ENCODE measurements around the gene FGD2. TPM values are rescaled to one million over a fixed set of nuclear protein-coding genes. Genes with fewer than 3 reads are reported as not detected.

FGD2 gene
- total and polyA plus RNA-seq, 2 experiments from 2014 or later = 0.13 to 0.14 TPM

DNA sequence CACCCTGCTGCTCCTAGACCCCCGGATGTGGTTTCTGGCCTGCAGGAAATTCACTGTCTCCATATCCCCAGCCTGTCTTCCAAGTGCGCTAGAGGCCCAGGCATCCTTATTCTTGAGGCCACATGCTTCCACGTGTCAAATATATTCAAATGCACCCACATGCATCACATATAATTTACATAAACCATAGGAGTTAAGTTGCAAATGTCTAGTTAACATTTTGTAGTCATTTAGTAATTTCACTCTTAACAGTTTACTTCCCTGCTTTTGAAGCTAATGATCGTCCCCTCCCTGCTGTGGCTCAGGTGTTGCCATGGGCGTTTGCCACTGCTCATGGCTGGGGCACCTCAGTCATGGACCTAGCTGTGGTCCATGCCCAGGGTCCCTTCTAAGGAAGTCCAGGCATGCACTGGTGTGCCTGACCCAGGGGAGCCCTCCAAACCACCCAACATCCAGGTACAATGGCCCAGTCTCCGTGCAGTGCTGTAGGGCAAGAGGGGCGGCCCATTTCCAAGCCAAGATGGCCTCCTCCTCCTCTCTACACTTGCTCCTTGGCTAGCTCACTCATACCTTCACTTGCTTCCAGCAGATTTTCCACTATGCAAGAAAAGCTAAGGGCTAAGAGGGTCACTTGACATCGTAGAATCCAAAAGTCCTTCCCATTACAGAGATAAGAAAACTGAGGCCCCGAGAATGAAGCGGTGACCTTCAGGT is 42.4 kb downstream of the FGD2 start:
- H3K36me3 ChIP-seq (ENCODE audit: insufficient read depth) = no peaks in the 10 kb centered on the region; the same call in 1 of the 2 replicates
- no peak for DNase-seq (ENCODE audit: low spot score)
- H3K9me2 ChIP-seq (ENCODE audit: insufficient read depth) = no peaks in the 10 kb centered on the region
- Mint-ChIP-seq H3K36me3 (ENCODE audit: low read depth) (no peaks in the 10 kb centered on the region; the same call in 2 of the 3 replicates), H3K27ac (no peak overlapping the region), H3K4me3 (no peak overlapping the region), H3K27me3 (ENCODE audit: insufficient read depth, low read depth, poor library complexity) (peaks cover 1% of the 10 kb centered on the region), H3K9me3 (no peaks in the 10 kb centered on the region; the same call in 2 of the 3 replicates), H3K4me1 (peaks cover 13% of the 10 kb centered on the region)
- no peaks in the 10 kb centered on the region for H3K79me2 ChIP-seq (replicated peaks; ENCODE audit: insufficient read depth)
- peaks cover 15% of the 10 kb centered on the region; the same call in 1 of the 2 replicates for H3F3A ChIP-seq (replicated peaks; ENCODE audit: low read depth)
- H3K4me3 ChIP-seq = no peak overlapping the region
- H3K4me1 ChIP-seq (ENCODE audit: insufficient read depth) = 0 out of 2 replicates have a peak, but pooled peaks cover 9% of the 10 kb centered on the region
- H4K20me1 ChIP-seq (replicated peaks; ENCODE audit: insufficient read depth) = no peaks in the 10 kb centered on the region
- H3K27ac ChIP-seq (ENCODE audit: low read depth) = no peak overlapping the region
- TF ChIP-seq, protein P1, sequence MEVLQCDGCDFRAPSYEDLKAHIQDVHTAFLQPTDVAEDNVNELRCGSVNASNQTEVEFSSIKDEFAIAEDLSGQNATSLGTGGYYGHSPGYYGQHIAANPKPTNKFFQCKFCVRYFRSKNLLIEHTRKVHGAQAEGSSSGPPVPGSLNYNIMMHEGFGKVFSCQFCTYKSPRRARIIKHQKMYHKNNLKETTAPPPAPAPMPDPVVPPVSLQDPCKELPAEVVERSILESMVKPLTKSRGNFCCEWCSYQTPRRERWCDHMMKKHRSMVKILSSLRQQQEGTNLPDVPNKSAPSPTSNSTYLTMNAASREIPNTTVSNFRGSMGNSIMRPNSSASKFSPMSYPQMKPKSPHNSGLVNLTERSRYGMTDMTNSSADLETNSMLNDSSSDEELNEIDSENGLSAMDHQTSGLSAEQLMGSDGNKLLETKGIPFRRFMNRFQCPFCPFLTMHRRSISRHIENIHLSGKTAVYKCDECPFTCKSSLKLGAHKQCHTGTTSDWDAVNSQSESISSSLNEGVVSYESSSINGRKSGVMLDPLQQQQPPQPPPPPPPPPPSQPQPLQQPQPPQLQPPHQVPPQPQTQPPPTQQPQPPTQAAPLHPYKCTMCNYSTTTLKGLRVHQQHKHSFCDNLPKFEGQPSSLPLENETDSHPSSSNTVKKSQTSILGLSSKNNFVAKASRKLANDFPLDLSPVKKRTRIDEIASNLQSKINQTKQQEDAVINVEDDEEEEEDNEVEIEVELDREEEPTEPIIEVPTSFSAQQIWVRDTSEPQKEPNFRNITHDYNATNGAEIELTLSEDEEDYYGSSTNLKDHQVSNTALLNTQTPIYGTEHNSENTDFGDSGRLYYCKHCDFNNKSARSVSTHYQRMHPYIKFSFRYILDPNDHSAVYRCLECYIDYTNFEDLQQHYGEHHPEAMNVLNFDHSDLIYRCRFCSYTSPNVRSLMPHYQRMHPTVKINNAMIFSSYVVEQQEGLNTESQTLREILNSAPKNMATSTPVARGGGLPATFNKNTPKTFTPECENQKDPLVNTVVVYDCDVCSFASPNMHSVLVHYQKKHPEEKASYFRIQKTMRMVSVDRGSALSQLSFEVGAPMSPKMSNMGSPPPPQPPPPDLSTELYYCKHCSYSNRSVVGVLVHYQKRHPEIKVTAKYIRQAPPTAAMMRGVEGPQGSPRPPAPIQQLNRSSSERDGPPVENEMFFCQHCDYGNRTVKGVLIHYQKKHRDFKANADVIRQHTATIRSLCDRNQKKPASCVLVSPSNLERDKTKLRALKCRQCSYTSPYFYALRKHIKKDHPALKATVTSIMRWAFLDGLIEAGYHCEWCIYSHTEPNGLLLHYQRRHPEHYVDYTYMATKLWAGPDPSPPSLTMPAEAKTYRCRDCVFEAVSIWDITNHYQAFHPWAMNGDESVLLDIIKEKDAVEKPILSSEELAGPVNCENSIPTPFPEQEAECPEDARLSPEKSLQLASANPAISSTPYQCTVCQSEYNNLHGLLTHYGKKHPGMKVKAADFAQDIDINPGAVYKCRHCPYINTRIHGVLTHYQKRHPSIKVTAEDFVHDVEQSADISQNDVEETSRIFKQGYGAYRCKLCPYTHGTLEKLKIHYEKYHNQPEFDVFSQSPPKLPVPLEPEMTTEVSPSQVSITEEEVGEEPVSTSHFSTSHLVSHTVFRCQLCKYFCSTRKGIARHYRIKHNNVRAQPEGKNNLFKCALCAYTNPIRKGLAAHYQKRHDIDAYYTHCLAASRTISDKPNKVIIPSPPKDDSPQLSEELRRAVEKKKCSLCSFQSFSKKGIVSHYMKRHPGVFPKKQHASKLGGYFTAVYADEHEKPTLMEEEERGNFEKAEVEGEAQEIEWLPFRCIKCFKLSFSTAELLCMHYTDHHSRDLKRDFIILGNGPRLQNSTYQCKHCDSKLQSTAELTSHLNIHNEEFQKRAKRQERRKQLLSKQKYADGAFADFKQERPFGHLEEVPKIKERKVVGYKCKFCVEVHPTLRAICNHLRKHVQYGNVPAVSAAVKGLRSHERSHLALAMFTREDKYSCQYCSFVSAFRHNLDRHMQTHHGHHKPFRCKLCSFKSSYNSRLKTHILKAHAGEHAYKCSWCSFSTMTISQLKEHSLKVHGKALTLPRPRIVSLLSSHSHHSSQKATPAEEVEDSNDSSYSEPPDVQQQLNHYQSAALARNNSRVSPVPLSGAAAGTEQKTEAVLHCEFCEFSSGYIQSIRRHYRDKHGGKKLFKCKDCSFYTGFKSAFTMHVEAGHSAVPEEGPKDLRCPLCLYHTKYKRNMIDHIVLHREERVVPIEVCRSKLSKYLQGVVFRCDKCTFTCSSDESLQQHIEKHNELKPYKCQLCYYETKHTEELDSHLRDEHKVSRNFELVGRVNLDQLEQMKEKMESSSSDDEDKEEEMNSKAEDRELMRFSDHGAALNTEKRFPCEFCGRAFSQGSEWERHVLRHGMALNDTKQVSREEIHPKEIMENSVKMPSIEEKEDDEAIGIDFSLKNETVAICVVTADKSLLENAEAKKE (CRISPR knock-in tag; IDR thresholded peaks at IDR 0.05) = no peak
- no peak for TF ChIP-seq STAT1 (IDR thresholded peaks at IDR 0.05; ENCODE audit: unreplicated experiment)
- no peak for TF ChIP-seq CREB1 (CRISPR knock-in tag; IDR thresholded peaks at IDR 0.05; ENCODE audit: low read depth)
- no peak for TF ChIP-seq ZNF114 (CRISPR knock-in tag; IDR thresholded peaks at IDR 0.05)
- no peak for TF ChIP-seq ZNF331 (CRISPR knock-in tag; IDR thresholded peaks at IDR 0.05; ENCODE audit: low read depth)
- TF ChIP-seq, protein P2, sequence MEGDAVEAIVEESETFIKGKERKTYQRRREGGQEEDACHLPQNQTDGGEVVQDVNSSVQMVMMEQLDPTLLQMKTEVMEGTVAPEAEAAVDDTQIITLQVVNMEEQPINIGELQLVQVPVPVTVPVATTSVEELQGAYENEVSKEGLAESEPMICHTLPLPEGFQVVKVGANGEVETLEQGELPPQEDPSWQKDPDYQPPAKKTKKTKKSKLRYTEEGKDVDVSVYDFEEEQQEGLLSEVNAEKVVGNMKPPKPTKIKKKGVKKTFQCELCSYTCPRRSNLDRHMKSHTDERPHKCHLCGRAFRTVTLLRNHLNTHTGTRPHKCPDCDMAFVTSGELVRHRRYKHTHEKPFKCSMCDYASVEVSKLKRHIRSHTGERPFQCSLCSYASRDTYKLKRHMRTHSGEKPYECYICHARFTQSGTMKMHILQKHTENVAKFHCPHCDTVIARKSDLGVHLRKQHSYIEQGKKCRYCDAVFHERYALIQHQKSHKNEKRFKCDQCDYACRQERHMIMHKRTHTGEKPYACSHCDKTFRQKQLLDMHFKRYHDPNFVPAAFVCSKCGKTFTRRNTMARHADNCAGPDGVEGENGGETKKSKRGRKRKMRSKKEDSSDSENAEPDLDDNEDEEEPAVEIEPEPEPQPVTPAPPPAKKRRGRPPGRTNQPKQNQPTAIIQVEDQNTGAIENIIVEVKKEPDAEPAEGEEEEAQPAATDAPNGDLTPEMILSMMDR (conservative IDR thresholded peaks at IDR 0.05; ENCODE audit: low read depth in 2 of 2) = no peak
- no peak for TF ChIP-seq JUNB (IDR thresholded peaks at IDR 0.05; ENCODE audit: unreplicated experiment)
- TF ChIP-seq POLR2AphosphoS5 (IDR thresholded peaks at IDR 0.05; ENCODE audit: low read depth) = no peak
- no peak for TF ChIP-seq EZH2 (IDR thresholded peaks at IDR 0.05; ENCODE audit: low read depth, unreplicated experiment)
- no peak for TF ChIP-seq NANOG (IDR thresholded peaks at IDR 0.05; ENCODE audit: borderline replicate concordance)
- no peak overlapping the region for H2AFZ ChIP-seq
- H3K27me3 ChIP-seq (ENCODE audit: insufficient read depth) = no peaks in the 10 kb centered on the region
- ATAC-seq = no peak
- H3K4me2 ChIP-seq = no peak overlapping the region
